ENCODE results near the gene PPIB. TPM values are rescaled to one million over a fixed set of nuclear protein-coding genes. Genes with fewer than 3 reads are reported as not detected.
"Not testable (repeated sequence)": the region's sequence is repeated elsewhere in the genome, so short reads cannot be mapped to it uniquely, and the experiment has no call there.

The PPIB gene
- polyA plus RNA-seq, 4 donors: 535 to 599 (median 548) TPM

DNA sequence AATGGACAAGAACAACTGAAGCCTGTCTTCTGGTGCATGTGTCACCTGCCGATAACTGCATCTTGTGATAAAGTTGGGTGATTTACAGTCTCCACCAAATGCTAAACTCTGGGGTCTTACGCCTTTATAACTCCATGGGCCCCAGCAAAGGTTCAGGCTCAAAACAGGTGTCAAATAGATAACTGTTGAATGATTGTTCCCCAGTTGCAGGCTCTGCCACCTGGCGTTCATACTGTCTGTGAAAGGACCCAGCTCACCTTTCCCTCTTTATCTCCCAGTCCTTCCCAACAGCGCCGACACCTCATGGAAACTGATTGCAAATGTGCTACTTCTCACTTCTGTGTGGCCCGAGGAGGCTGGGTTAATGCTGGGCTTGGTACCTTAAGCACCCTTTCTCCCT lies 19.5 kb downstream of the PPIB start:
- DNase-seq (ENCODE audit: low read depth in 4 of 4, low spot score in 3 of 4): no peak

GRCh38 chr15:64141798-64142512 lies 20.9 kb downstream of the PPIB start:
- DNase-seq (ENCODE audit: low read depth in 4 of 4, low spot score in 3 of 4): no peak

DNA sequence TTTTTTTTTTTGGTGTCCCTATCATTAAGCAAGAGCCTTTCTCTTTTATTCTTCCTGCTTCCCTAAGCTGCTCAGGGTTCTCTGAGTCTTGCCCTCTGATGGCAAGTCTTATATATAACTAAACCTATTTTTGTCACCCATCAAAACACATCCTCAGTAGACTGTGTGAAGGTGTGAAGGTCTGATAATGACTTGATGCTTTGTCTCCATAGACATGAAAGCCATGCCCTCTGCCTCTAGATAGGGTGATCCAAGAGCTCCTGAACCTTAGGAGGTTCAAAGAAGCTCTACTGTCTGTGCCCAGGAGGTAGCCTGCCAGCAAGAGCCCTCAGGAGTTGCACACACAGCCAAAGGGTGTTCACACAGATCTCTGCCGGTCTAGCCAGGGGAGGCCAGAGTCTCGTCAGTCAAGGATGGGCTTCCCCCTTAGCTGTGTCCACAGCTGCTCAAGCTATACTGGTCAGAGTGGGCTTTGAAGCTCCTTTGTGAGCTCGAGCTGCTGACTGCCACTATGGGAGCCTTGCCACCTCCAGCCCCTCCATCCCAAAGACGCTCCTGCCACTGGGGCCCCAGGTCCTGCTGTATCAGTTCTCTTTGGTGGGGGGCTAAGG lies 24.4 kb downstream of the PPIB start:
- DNase-seq (ENCODE audit: low read depth in 4 of 4, low spot score in 3 of 4): no peak

GRCh38 chr15:64137226-64137833 lies 25.5 kb downstream of the PPIB start:
- no peak for DNase-seq (ENCODE audit: low read depth in 4 of 4, low spot score in 3 of 4)

DNA sequence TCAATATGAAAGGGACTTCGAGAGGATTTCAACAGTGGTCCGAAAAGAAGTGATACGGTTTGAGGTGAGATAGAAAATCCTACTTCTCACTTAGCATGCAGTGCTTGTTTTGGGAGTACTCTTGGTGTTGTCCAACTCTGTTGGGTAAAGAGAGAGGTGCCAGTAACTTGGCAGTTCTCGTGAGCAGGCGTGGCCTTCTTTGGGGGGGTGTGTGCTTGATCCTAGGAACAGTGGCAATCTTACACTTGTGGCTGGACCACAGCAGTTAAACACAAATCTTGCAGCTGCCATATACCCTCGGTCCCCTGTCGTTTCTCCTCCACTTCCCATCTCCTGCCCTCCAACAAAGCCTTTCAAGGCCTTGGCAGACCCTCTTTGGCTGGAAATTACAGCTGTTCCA lies 26.5 kb downstream of the PPIB start:
- DNase-seq (ENCODE audit: low read depth in 4 of 4, low spot score in 3 of 4): no peak

- DNase-seq (ENCODE audit: low read depth in 4 of 4, low spot score in 3 of 4): no peak
Observed at GRCh38 chr15:64134345-64134829, 28.4 kb downstream of the PPIB start.

DNA sequence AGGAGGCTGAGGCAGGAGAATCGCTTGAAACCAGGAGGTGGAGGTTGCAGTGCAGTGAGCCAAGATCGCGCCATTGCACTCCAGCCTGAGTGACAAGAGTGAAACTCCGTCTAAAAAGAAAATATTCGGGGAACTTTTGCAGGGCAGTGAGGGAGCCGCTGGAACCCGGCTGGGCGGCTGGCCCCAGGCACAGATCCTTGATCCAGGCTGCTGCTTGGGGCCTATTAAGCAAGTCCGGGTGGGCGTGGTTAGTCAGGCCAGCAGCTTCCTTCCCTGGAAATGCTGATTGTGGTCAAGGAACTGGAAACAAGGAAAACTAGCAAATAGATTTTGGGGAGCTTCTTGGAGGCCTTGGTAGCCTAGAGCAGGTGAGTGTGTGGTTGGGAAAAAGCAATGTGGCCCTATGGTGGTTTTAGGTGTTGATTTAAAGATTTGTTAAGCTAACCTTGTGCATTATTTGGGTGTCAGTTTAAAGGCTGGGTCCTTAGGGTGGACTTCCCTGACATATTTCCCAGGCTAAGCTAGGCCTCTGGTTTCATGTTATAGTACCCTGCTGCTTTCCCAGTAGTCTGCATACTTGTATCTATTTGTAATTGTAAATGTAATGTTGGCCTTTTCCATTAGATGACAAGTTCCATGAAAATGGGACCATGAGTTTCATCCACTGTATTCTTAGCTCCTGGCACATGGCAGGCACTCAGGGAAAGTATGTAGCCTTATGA lies 29.0 kb downstream of the PPIB start:
- no peak for DNase-seq (ENCODE audit: low read depth in 4 of 4, low spot score in 3 of 4)

DNA sequence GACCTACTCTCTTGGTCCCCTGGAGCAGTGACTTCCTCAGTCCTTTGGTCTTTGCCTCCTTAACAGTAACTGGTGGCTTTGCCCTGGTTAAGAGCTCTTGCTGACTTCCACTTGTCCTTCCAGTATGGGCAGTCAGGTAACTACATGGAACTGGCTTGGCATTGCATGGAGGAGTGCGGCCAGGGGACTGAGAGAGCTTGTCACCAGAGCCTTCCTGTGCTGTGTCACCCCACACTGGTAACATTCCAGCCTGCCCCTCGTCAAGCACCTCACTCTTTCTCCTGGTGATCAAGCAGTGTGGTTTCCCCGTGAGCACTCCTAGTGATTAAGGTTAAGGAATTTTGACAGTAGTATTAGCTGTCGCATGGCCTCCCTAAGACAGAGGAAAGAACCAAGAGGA lies 30.6 kb downstream of the PPIB start:
- DNase-seq (ENCODE audit: low read depth in 4 of 4, low spot score in 3 of 4): no peak

- no peak for DNase-seq (ENCODE audit: low read depth in 4 of 4, low spot score in 3 of 4)
Observed at GRCh38 chr15:64131547-64131946, 31.3 kb downstream of the PPIB start.

- no peak for DNase-seq (ENCODE audit: low read depth in 4 of 4, low spot score in 3 of 4)
Observed at GRCh38 chr15:64130159-64130558, 32.7 kb downstream of the PPIB start.

GRCh38 chr15:64127521-64128270 lies 35.1 kb downstream of the PPIB start:
- no peak for DNase-seq (ENCODE audit: low read depth in 4 of 4, low spot score in 3 of 4)

- no peak for DNase-seq (ENCODE audit: low read depth in 4 of 4, low spot score in 3 of 4)
Observed at GRCh38 chr15:64125978-64126377, 36.8 kb downstream of the PPIB start.

DNA sequence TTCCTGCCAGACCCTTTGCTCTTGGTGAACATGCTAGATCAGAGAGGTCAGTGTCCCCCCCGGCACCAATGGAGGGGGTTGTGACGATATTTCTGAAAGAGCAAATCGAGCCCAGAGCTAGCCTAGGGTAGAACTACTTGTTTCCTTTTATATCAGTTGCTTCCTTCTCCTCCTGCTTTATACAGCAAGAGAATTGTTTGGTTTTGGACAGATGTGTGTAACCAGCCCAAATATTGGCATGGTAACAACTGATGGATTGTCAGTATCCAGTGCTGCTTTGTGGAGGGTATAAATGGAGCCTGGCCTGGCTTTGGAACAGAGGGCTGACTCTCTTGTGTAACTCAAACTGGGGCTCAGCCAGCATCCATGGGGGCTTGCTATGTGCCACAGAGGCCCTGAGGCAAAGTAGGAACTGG lies 39.9 kb downstream of the PPIB start:
- no peak for DNase-seq (ENCODE audit: low read depth in 4 of 4, low spot score in 3 of 4)

DNA sequence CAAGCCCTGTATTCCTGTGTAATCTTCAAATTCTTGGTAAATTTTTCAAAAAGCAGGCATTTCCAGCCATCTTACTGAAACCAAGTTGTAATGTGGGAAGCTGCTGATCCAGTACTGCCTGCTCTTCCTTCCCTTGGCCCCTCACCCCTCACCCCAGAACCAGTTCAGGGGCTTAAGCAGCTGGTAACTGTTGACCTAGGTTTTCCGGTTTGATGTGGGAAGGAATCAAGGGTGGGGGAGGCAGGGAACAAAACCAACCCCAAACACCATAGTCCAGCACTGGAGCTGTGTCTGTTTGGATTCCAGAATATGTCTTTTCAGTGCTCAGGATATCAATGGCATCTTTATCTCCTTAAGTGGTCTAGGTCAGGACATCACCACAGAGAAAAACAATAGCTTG lies 40.4 kb downstream of the PPIB start:
- no peak for DNase-seq (ENCODE audit: low read depth in 4 of 4, low spot score in 3 of 4)

GRCh38 chr15:64121614-64122013 lies 41.2 kb downstream of the PPIB start:
- DNase-seq (ENCODE audit: low read depth in 4 of 4, low spot score in 3 of 4): no peak

DNA sequence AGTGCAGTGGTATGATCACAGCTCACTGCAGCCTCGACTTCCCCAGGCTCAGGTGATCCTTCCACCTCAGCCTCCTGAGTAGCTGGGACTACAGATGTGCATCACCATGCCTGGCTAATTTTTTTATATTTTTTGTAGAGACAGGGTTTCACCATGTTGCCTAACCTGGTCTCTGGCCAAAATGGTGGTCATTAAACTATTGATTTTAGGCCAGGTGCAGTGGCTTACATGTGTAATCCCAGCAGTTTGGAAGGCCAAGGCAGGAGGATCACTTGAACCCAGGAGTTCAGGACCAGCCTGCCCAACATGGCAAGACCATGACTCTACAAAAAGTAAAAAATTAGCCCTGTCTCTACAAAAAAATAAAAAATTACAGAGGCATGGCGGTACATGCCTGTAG lies 42.5 kb downstream of the PPIB start:
- DNase-seq (ENCODE audit: low read depth in 4 of 4, low spot score in 3 of 4): not testable (repeated sequence)

- no peak for DNase-seq (ENCODE audit: low read depth in 4 of 4, low spot score in 3 of 4)
Observed at GRCh38 chr15:64117759-64118487, 44.9 kb downstream of the PPIB start.

DNA sequence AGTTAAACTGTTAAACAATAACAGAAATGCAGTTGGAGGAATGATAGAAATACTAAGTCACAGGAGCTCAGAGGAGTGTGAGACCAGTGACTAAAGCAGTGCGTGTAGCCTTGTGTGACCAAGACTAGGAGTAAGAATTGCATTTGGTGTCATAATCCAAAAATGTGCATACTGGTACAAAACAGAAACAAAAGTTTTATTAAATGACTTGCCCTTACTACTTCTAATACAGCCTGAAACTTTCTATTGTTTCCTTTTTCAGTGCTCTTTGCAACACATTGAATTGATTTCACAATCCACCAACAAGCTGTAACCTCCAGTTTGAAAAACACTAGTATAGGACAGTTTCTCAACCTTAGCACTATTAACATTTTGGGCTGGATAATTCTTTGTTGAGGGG lies 49.9 kb downstream of the PPIB start:
- no peak for DNase-seq (ENCODE audit: low read depth in 4 of 4, low spot score in 3 of 4)

DNA sequence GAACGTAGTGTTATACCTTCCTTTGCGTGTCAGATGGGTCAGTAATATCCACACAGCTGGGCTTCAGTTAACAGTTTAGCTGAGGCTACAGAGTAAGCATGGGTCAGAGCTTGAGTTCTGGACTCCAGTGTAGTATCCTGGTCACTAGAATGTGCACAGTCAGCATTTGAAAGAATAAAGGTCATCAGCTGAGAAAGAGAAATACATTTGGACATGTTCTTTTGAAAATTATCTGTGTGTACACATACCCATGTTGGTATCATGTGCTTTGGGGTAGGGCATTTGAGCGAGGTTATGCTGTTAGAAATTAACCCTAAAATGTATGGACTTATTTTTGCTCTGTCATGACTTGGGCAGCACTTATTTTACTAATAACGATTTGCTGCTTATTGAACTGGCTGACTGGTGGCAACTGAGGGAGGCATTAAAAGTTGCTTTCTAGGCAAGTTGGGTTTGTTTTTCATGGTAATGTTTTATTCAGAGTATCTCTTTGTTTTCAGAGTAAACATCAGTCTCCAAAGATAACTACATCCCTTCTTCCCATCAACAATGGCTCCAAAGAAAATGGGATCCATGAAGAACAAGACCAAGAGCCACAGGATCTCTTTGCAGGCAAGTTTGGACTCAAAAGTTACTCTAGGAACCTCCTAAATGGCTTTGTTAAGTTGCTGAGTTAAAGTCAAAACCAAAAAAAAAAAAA lies 50.6 kb downstream of the PPIB start:
- DNase-seq (ENCODE audit: low read depth in 4 of 4, low spot score in 3 of 4): no peak
